MCF 10A (cell line): ENCODE results near the gene MIEF1. TPM values are rescaled to one million over a fixed set of nuclear protein-coding genes. Genes with fewer than 3 reads are reported as not detected.

ENCODE experiments used
- BruUV-seq: library from RNA; stranded (reverse); fragments of 400-500 nt; replicated peaks from 2 replicates; lab custom pipeline; 2021; lab: Mats Ljungman, UMichigan
- CTCF ChIA-PET: fragments of 300-600 bp; sonication (Branson Sonifier 250); formaldehyde crosslinking; extraction: SDS; loops from one replicate; lab custom pipeline; 2021; ENCODE audit warnings: antibody characterized with exemption, inconsistent platforms; lab: Yijun Ruan, JAX
- POLR2A ChIA-PET: fragments of 300-600, 350-650 bp; sonication (Branson Sonifier 250); formaldehyde crosslinking; extraction: SDS; loops from one replicate; lab custom pipeline; 2020; ENCODE audit warnings: antibody characterized with exemption, inconsistent platforms; lab: Yijun Ruan, JAX
- DNase-seq: peaks from one replicate; pipeline ENCODE4 v3.0.0-alpha.2; 2018; ENCODE audit not compliant: unreplicated experiment
- H3K27ac Mint-ChIP-seq: one replicate; pipeline ENCODE4 v1.8.0; 2022; ENCODE audit warnings: mild to moderate bottlenecking, low read depth, mixed read lengths; ENCODE audit not compliant: unreplicated experiment
- H3K27me3 Mint-ChIP-seq: one replicate; pipeline ENCODE4 v1.8.0; 2022; ENCODE audit warnings: mixed read lengths; ENCODE audit not compliant: insufficient read depth, unreplicated experiment
- H3K36me3 Mint-ChIP-seq: one replicate; pipeline ENCODE4 v1.8.0; 2022; ENCODE audit warnings: mild to moderate bottlenecking, moderate library complexity, mixed read lengths; ENCODE audit not compliant: insufficient read depth, unreplicated experiment
- H3K4me1 Mint-ChIP-seq: one replicate; pipeline ENCODE4 v1.8.0; 2022; ENCODE audit warnings: mixed read lengths; ENCODE audit not compliant: insufficient read depth, unreplicated experiment
- H3K4me3 Mint-ChIP-seq: one replicate; pipeline ENCODE4 v1.8.0; 2022; ENCODE audit warnings: mild to moderate bottlenecking, moderate library complexity, mixed read lengths; ENCODE audit not compliant: unreplicated experiment
- H3K9me3 Mint-ChIP-seq: one replicate; pipeline ENCODE4 v1.8.0; 2022; ENCODE audit warnings: mixed read lengths; ENCODE audit not compliant: unreplicated experiment
- intact Hi-C: fragments of 100-400 bp; cut with micrococcal nuclease; formaldehyde crosslinking; loops from 2 replicates; pipeline ENCODE4 v1.14.1; 2022
- total RNA-seq: library from RNA; stranded (reverse); gene quantifications from 2 replicates; pipeline ENCODE4 v1.2.3, GENCODE V29; 2022
- TF ChIP-seq, protein P1 (sequence below): fragments of 200-600 bp; IDR thresholded peaks from one replicate; pipeline ENCODE4 v1.8.0; 2022; ENCODE audit warnings: antibody characterized with exemption, mild to moderate bottlenecking; ENCODE audit not compliant: unreplicated experiment

Gene MIEF1
- total RNA-seq, 1 experiment from 2014 or later, result 40.2 TPM

DNA sequence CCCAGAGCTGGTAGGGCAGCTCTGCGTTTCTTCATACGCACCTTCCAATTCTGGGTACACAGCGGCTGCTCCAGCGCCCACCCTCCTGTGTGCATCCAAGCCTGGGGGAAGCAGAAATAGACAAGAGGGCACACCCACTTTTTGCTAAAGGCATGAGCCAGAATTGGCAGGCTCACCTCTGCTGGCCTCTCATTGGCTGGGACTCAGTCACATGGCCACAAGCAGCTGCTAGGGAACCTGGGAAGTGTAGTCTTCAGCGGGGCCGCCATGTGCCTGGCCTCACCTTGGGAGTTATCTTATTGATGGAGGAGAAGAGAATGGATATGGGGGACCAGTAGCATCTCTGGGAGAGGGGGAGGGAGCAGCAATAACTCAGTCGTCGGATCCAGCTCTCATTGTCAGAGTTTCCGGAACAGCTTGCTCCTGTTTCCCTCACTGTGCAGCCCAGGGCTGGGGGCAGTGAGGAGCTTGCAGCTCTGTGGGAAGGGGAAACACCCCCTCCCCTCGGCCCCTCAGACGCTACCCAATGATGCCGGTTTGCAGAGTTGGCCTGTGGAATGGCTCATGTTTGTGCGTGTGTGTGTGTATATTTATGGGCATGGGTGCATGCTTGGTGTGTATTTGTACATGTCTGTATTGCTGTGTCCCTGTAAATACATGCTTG is 11.8 kb upstream of the MIEF1 start:
- CTCF ChIA-PET, result interaction anchor here (0.6 kb wide), 2 partner anchors 90 to 97 kb away, joined by 3 read pairs; no protein-coding TSS in a partner anchor
- Mint-ChIP-seq H3K27me3 (no peaks in the 10 kb centered on the region), H3K9me3 (no peaks in the 10 kb centered on the region)

DNA sequence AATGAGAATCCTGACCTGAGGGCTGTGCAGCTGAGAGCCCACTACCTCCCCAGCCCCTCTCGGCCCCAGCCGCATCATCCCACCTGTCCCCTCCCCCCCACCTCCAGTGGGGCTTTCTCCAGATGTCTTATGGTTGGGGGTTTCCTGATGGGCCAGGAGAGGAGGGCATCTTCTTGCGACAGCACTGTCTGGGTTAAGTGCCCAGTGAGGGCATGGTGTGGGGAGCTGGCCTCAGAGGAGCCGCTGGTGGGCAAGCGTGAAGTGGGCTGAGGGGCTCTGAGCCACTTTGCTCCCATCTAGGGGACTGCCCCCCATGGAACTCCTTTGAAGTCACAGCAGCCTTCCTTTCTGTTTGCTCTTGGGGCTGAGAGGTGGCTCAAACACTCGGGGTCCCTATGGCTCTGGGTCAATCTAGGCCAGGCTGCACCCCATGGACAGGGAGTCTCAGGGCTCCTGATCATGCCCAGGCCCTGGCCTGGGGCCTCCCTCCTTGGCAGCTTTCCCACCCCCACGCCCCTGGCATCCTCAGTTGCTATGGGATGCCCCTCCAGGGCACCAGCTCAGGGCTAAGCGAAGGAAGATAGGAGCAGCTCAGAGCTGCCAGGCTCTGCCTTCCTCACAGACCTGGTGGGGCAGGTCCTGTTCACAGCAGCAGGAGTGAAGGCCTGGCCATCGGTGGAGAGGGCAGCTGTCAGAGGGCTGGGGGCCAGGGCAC is 11.0 kb upstream of the MIEF1 start:
- Mint-ChIP-seq H3K36me3 (no peaks in the 10 kb centered on the region), H3K27ac (no peak overlapping the region), H3K27me3 (no peaks in the 10 kb centered on the region), H3K4me1 (no peaks in the 10 kb centered on the region), H3K9me3 (no peaks in the 10 kb centered on the region), H3K4me3 (no peak overlapping the region)
- no TSS peak for BruUV-seq
- intact Hi-C loops, result no loop called here
- CTCF ChIA-PET, result interaction anchor here (0.7 to 1.0 kb wide), 3 partner anchors 10 to 174 kb away, joined by 3 read pairs; no protein-coding TSS in a partner anchor
- TF ChIP-seq, protein P1, sequence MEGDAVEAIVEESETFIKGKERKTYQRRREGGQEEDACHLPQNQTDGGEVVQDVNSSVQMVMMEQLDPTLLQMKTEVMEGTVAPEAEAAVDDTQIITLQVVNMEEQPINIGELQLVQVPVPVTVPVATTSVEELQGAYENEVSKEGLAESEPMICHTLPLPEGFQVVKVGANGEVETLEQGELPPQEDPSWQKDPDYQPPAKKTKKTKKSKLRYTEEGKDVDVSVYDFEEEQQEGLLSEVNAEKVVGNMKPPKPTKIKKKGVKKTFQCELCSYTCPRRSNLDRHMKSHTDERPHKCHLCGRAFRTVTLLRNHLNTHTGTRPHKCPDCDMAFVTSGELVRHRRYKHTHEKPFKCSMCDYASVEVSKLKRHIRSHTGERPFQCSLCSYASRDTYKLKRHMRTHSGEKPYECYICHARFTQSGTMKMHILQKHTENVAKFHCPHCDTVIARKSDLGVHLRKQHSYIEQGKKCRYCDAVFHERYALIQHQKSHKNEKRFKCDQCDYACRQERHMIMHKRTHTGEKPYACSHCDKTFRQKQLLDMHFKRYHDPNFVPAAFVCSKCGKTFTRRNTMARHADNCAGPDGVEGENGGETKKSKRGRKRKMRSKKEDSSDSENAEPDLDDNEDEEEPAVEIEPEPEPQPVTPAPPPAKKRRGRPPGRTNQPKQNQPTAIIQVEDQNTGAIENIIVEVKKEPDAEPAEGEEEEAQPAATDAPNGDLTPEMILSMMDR, result no peak
- no peak for DNase-seq
- POLR2A ChIA-PET, result interaction anchor here (0.7 to 3.0 kb wide), 7 partner anchors 10 to 768 kb away, joined by 3 to 15 read pairs (median 4); partner anchors contain the start of genes ATF4 and RPL3

More for the DNA sequence above, 11.8 kb upstream of the MIEF1 start:
- peak; percentile 86 for DNase-seq
- Mint-ChIP-seq H3K36me3 (no peaks in the 10 kb centered on the region), H3K4me1 (no peaks in the 10 kb centered on the region), H3K4me3 (no peak overlapping the region), H3K27ac (no peak overlapping the region)
- BruUV-seq, result no TSS peak
- intact Hi-C loops, result no loop called here
- POLR2A ChIA-PET, result interaction anchor here (0.6 to 3.0 kb wide), 8 partner anchors 11 to 171 kb away, joined by 3 to 15 read pairs (median 4); partner anchors contain the start of genes ATF4, MIEF1 and RPL3
- TF ChIP-seq, protein P1, result no peak

DNA sequence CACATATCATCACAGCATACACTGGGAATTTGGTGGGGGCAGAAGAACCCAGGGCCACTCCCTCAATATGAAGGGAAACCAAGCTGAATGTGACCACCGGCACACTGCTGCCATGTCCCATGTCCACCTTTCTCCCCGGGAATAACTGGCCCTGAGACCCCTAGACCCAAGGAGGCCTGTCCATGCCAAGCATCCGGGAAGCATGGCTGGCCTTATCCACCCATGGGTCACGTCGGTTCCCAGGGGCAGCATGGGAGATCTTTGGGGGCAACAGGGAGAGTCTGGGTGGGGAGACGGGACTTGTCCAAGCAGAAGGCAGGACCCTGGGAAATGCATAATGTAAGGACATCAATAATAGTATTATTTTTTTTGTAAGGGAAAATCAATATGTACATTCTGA is 10.4 kb upstream of the MIEF1 start:
- TF ChIP-seq, protein P1, result no peak
- POLR2A ChIA-PET, result interaction anchor here (0.7 to 3.0 kb wide), 3 partner anchors 29 to 768 kb away, joined by 3 to 15 read pairs (median 4); partner anchors contain the start of genes ATF4 and RPL3
- no TSS peak for BruUV-seq
- H3K9me3 Mint-ChIP-seq, result no peaks in the 10 kb centered on the region
- no peak overlapping the region for H3K27ac Mint-ChIP-seq
- intact Hi-C loops, result no loop called here
- CTCF ChIA-PET, result interaction anchor here (0.7 to 1.0 kb wide), 3 partner anchors 10 to 175 kb away, joined by 3 read pairs; no protein-coding TSS in a partner anchor
- H3K27me3 Mint-ChIP-seq, result no peaks in the 10 kb centered on the region
- no peaks in the 10 kb centered on the region for H3K36me3 Mint-ChIP-seq
- H3K4me1 Mint-ChIP-seq, result no peaks in the 10 kb centered on the region
- no peak overlapping the region for H3K4me3 Mint-ChIP-seq
- no peak for DNase-seq

DNA sequence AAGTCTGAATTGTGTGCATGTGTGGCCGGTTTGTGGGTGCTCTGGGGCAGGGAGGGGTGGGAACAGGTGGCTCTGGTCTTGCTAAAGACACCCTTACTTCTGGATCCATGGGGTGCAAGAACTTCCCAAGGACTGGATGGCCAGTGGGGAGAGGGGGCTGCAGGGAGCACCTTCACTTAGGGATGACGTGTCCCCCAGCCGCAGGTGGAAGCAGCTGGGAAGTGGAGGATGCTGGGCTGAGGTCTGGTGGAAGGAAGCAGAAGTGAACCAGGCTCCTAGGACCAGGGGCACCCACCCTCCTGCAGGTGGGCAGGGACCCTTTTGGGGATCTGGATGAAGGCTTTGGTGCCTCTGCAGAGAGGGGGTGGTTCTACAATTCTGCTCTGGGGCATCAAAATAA is 9.9 kb upstream of the MIEF1 start:
- no peaks in the 10 kb centered on the region for H3K36me3 Mint-ChIP-seq
- POLR2A ChIA-PET, result interaction anchor here (3.0 kb wide), 1 partner anchor 28 kb away, joined by 15 read pairs; the partner anchor contains the start of gene ATF4
- TF ChIP-seq, protein P1, result no peak
- no TSS peak for BruUV-seq
- DNase-seq, result no peak
- no peaks in the 10 kb centered on the region for H3K27me3 Mint-ChIP-seq
- intact Hi-C loops, result no loop called here
- H3K9me3 Mint-ChIP-seq, result no peaks in the 10 kb centered on the region
- no peaks in the 10 kb centered on the region for H3K4me1 Mint-ChIP-seq
- no peak overlapping the region for H3K27ac Mint-ChIP-seq
- CTCF ChIA-PET, result interaction anchor here (0.6 to 4.9 kb wide), 2 partner anchors 36 to 51 kb away, joined by 3 to 66 read pairs; no protein-coding TSS in a partner anchor
- H3K4me3 Mint-ChIP-seq, result no peak overlapping the region
